K562 (cell line): ENCODE data around the gene CAPZA1. TPM values are rescaled to one million over a fixed set of nuclear protein-coding genes. Genes with fewer than 3 reads are reported as not detected.

Source experiments
- CREB3 ChIP-seq: fragments of 450-650 bp; conservative IDR thresholded peaks from 2 replicates; pipeline ENCODE4 v1.6.1; 2016; ENCODE audit warnings: missing genetic modification characterization, low read depth, mild to moderate bottlenecking, missing compliant biosample characterization, moderate library complexity
- ETV6 ChIP-seq, 3 experiments: fragments of 150-350 bp in 1 of 3; sonication (generic) in 1 of 3; formaldehyde crosslinking in 1 of 3; IDR thresholded peaks; 2 replicates each; pipeline versions ENCODE4 v1.6.1 to v1.8.0; 2014 to 2022; ENCODE audit warnings: borderline replicate concordance in 2 of 3, low read depth in 2 of 3, antibody characterized with exemption in 1 of 3, low read length in 1 of 3, mild to moderate bottlenecking in 1 of 3, missing genetic modification reagents in 1 of 3
- GTF2F1 ChIP-seq: IDR thresholded peaks from 2 replicates; pipeline ENCODE4 v1.6.1; 2011; ENCODE audit warnings: low read depth, low read length, improper control_type of control experiment
- HCFC1 ChIP-seq: IDR thresholded peaks from 2 replicates; pipeline ENCODE4 v1.6.1; 2012; ENCODE audit warnings: low read depth, low read length, improper control_type of control experiment
- HNRNPUL1 ChIP-seq: fragments of 200-400 bp; formaldehyde crosslinking; IDR thresholded peaks from 2 replicates; pipeline ENCODE4 v1.6.1; 2017; ENCODE audit warnings: low read length
- LEF1 ChIP-seq: fragments of 450-650 bp; IDR thresholded peaks from 2 replicates; pipeline ENCODE4 v1.6.1; 2016; ENCODE audit warnings: mild to moderate bottlenecking
- MECOM ChIP-seq: fragments of 250-450 bp; sonication (Bioruptor Pico); IDR thresholded peaks from 2 replicates; pipeline ENCODE4 v1.8.0; 2022; ENCODE audit warnings: inconsistent platforms
- NEUROD1 ChIP-seq: fragments of 150-350 bp; IDR thresholded peaks from 2 replicates; pipeline ENCODE4 v1.6.1; 2014; ENCODE audit warnings: borderline replicate concordance, low read length, low read depth; ENCODE audit not compliant: partially characterized antibody
- POLR2A ChIP-seq: fragments of 450-650 bp; conservative IDR thresholded peaks from 2 replicates; pipeline ENCODE4 v1.6.1; 2016
- POLR2AphosphoS2 ChIP-seq: IDR thresholded peaks from 2 replicates; pipeline ENCODE4 v1.6.1; 2012; ENCODE audit warnings: low read length, improper control_type of control experiment
- RBM22 ChIP-seq: fragments of 200-400 bp; formaldehyde crosslinking; IDR thresholded peaks from 2 replicates; pipeline ENCODE4 v1.6.1; 2018; ENCODE audit warnings: low read length, low read depth; ENCODE audit not compliant: poor library complexity, severe bottlenecking
- SMAD4 ChIP-seq: fragments of 250-450 bp; sonication (Bioruptor Pico); conservative IDR thresholded peaks from 2 replicates; pipeline ENCODE4 v1.8.0; 2021; ENCODE audit warnings: inconsistent platforms, mild to moderate bottlenecking, moderate library complexity
- SMARCA4 ChIP-seq: fragments of 450-650 bp; IDR thresholded peaks from 2 replicates; pipeline ENCODE4 v1.6.1; 2016
- STAT5A ChIP-seq: IDR thresholded peaks from 2 replicates; pipeline ENCODE4 v1.6.1; 2012; ENCODE audit warnings: low read length, inconsistent platforms, borderline replicate concordance
- TBL1XR1 ChIP-seq, 2 experiments: IDR thresholded peaks; 2 replicates each; pipeline ENCODE4 v1.6.1; 2012; ENCODE audit warnings: improper control_type of control experiment in 2 of 2, low read length in 2 of 2, mild to moderate bottlenecking in 1 of 2
- TGIF2 ChIP-seq: sonication (generic); formaldehyde crosslinking; IDR thresholded peaks from 2 replicates; pipeline ENCODE4 v1.8.1; 2022; ENCODE audit warnings: mild to moderate bottlenecking, missing genetic modification reagents, moderate library complexity
- THRA ChIP-seq: fragments of 450-650 bp; IDR thresholded peaks from 2 replicates; pipeline ENCODE4 v1.6.1; 2017; ENCODE audit warnings: mild to moderate bottlenecking, moderate library complexity
- ZNF12 ChIP-seq: sonication (generic); formaldehyde crosslinking; IDR thresholded peaks from 2 replicates; pipeline ENCODE4 v1.4.0; 2020; ENCODE audit warnings: mild to moderate bottlenecking, missing genetic modification reagents
- ZNF232 ChIP-seq: sonication (generic); formaldehyde crosslinking; IDR thresholded peaks from 2 replicates; pipeline ENCODE4 v1.8.0; 2022; ENCODE audit warnings: mild to moderate bottlenecking, missing genetic modification reagents
- ZNF3 ChIP-seq: fragments of 250-450 bp; sonication (Bioruptor Pico); IDR thresholded peaks from 2 replicates; pipeline ENCODE4 v1.5.0; 2021; ENCODE audit warnings: mild to moderate bottlenecking, moderate library complexity
- ZNF384 ChIP-seq: IDR thresholded peaks from 2 replicates; pipeline ENCODE4 v1.6.1; 2012; ENCODE audit warnings: low read depth, low read length, improper control_type of control experiment
- ZNF551 ChIP-seq: fragments of 250-450 bp; sonication (Bioruptor Pico); IDR thresholded peaks from 2 replicates; pipeline ENCODE4 v1.5.0; 2021; ENCODE audit warnings: mild to moderate bottlenecking, moderate library complexity
- ZSCAN29 ChIP-seq: fragments of 450-650 bp; IDR thresholded peaks from 2 replicates; pipeline ENCODE4 v1.6.1; 2017
- polyA plus RNA-seq, 8 experiments: library from polyadenylated mRNA; depleted of rRNA in 4 of 8; stranded (reverse) in 5 of 8; unstranded in 3 of 8; fragments of >200 nt; fragmentation: Nextera tagmentation in 2 of 8; fragmentation: Illumina TruSeq in 1 of 8; extraction: Ambion mirVana in 2 of 8; extraction: Trizol in 1 of 8; gene quantifications; 2 replicates each; pipeline versions ENCODE4 v1.2.1 to v1.2.3, GENCODE V29; 2011 to 2014; ENCODE audit warnings: inconsistent platforms in 1 of 8, missing spikeins in 1 of 8
- total RNA-seq, 7 experiments: library from RNA; depleted of rRNA in 6 of 7; stranded (reverse); fragments of >200 nt in 6 of 7; fragmentation: Illumina TruSeq in 2 of 7; extraction: Trizol in 2 of 7; gene quantifications; 2 replicates each; pipeline versions ENCODE4 v1.2.1 to v1.2.3, GENCODE V29; 2011 to 2021; ENCODE audit warnings: low replicate concordance in 1 of 7
- TF ChIP-seq, protein P1 (sequence below): fragments of 450-650 bp; IDR thresholded peaks from 2 replicates; pipeline ENCODE4 v1.6.1; 2016; ENCODE audit warnings: antibody characterized with exemption
- TF ChIP-seq, protein P2 (sequence below): fragments of 250-450 bp; sonication (Bioruptor Pico); IDR thresholded peaks from 2 replicates; pipeline ENCODE4 v1.5.0; 2020; ENCODE audit warnings: mild to moderate bottlenecking

CAPZA1 gene
- total and polyA plus RNA-seq, 9 of the 15 experiments (the other 6 are each of a cell fraction or from before 2014, with no cell fraction given) = 237 to 1,020 (median 306) TPM

GRCh38 chr1:112704934-112705627, 85.4 kb downstream of the CAPZA1 start (continued):
- no peak for TF ChIP-seq CREB3 (tag)
- TF ChIP-seq LEF1 = peak; percentile 75; the same call in 1 of the 2 replicates
- no peak for TF ChIP-seq ZNF551
- TF ChIP-seq, protein P1, sequence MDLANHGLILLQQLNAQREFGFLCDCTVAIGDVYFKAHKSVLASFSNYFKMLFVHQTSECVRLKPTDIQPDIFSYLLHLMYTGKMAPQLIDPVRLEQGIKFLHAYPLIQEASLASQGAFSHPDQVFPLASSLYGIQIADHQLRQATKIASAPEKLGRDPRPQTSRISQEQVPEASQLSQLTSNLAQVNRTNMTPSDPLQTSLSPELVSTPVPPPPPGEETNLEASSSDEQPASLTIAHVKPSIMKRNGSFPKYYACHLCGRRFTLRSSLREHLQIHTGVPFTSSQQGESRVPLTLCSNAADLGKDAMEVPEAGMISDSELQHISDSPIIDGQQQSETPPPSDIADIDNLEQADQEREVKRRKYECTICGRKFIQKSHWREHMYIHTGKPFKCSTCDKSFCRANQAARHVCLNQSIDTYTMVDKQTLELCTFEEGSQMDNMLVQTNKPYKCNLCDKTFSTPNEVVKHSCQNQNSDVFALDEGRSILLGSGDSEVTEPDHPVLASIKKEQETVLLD = peak; percentile 62
- TF ChIP-seq POLR2A = peak; percentile 96
- no peak for TF ChIP-seq ZNF3 (CRISPR knock-in tag)
- TF ChIP-seq HCFC1 = 0 out of 2 replicates have a peak, but pooled peaks have one; percentile 8
- TF ChIP-seq STAT5A = no peak; the same call in 1 of the 2 replicates
- peak; percentile 48 to 95; a peak in 3 of 4 replicates for TF ChIP-seq ETV6 (IDR thresholded peaks at IDR 0.05; ENCODE audit: borderline replicate concordance in 1 of 2, low read depth in 2 of 2, low read length in 1 of 2)
- TF ChIP-seq ETV6 (CRISPR knock-in tag; IDR thresholded peaks at IDR 0.05; ENCODE audit: borderline replicate concordance) = no peak
- TF ChIP-seq ZNF384 = 0 out of 2 replicates have a peak, but pooled peaks have one; percentile 30
- peak; percentile 77 for TF ChIP-seq SMARCA4
- no peak for TF ChIP-seq RBM22
- no peak for TF ChIP-seq ZNF232 (CRISPR knock-in tag)
- peak in 1 of 2 experiments; percentile 59; a peak in 1 of 4 replicates for TF ChIP-seq TBL1XR1 (IDR thresholded peaks at IDR 0.05; ENCODE audit: low read length in 2 of 2)
- no peak for TF ChIP-seq TGIF2
- peak; percentile 9; the same call in 1 of the 2 replicates for TF ChIP-seq SMAD4 (CRISPR knock-in tag)
- TF ChIP-seq GTF2F1 = peak; percentile 73; the same call in 1 of the 2 replicates
- no peak for TF ChIP-seq NEUROD1
- TF ChIP-seq POLR2AphosphoS2 = peak; percentile 81; the same call in 1 of the 2 replicates
- no peak for TF ChIP-seq ZNF12 (CRISPR knock-in tag)
- TF ChIP-seq, protein P2, sequence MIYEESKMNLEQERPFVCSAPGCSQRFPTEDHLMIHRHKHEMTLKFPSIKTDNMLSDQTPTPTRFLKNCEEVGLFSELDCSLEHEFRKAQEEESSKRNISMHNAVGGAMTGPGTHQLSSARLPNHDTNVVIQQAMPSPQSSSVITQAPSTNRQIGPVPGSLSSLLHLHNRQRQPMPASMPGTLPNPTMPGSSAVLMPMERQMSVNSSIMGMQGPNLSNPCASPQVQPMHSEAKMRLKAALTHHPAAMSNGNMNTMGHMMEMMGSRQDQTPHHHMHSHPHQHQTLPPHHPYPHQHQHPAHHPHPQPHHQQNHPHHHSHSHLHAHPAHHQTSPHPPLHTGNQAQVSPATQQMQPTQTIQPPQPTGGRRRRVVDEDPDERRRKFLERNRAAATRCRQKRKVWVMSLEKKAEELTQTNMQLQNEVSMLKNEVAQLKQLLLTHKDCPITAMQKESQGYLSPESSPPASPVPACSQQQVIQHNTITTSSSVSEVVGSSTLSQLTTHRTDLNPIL (CRISPR knock-in tag) = 0 out of 2 replicates have a peak, but pooled peaks have one; percentile 14
- no peak for TF ChIP-seq ZSCAN29
- TF ChIP-seq HNRNPUL1 = no peak
- 0 out of 2 replicates have a peak, but pooled peaks have one; percentile 19 for TF ChIP-seq MECOM
- no peak for TF ChIP-seq THRA
